Measurements from ENCODE around the gene PAPPA2.

The PAPPA2 gene

DNA sequence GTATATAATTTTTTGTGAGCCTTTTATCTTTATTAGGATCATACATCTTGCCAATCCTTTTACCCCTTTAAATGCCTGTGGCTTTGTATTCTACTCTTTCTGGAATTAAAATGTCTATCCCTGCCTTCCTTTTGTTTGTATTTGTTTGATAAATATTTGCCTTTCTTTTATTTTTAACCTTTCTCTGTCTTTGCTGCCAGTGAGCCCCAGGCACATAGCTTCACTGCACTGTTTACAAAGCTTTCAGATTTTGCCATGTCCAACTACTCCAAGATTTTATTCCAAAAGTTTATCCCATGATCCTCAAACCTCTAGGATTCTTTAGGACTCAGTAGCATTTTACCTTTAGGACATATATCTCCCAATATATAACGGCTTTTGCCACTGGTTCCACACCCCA, 281.2 kb downstream of the PAPPA2 start:
- no peaks in the 10 kb centered on the region for H3K36me3 ChIP-seq (ENCODE audit: control insufficient read depth in 2 of 2, insufficient read depth in 1 of 2, low read length in 2 of 2)
- CTCF ChIA-PET, result interaction anchor here (0.6 kb wide), 1 partner anchor 1804 kb away, joined by 3 read pairs; no protein-coding TSS in a partner anchor
- H3K9me3 ChIP-seq (ENCODE audit: control insufficient read depth, insufficient read depth, low read depth, low read length), result no peaks in the 10 kb centered on the region
- H3K4me1 ChIP-seq (ENCODE audit: control insufficient read depth, insufficient read depth, low read length), result no peaks in the 10 kb centered on the region
- TF ChIP-seq ZNF16 (tag by site-specific recombination; IDR thresholded peaks at IDR 0.05; ENCODE audit: low read depth) (no peak), ZNF660 (tag by site-specific recombination; IDR thresholded peaks at IDR 0.05) (no peak), ZNF658 (tag by site-specific recombination; IDR thresholded peaks at IDR 0.05) (no peak), ZNF138 (tag by site-specific recombination; IDR thresholded peaks at IDR 0.05; ENCODE audit: borderline replicate concordance) (no peak), SCRT1 (tag by site-specific recombination; IDR thresholded peaks at IDR 0.05; ENCODE audit: borderline replicate concordance) (no peak), ZBTB8A (tag by site-specific recombination; IDR thresholded peaks at IDR 0.05) (no peak), SALL2 (tag by site-specific recombination; IDR thresholded peaks at IDR 0.05; ENCODE audit: borderline replicate concordance) (no peak), ZNF10 (tag by site-specific recombination; IDR thresholded peaks at IDR 0.05) (no peak), ZNF350 (tag by site-specific recombination; IDR thresholded peaks at IDR 0.05) (no peak), ZNF174 (tag by site-specific recombination; IDR thresholded peaks at IDR 0.05) (no peak), OSR2 (tag by site-specific recombination; IDR thresholded peaks at IDR 0.05) (no peak), ZNF792 (tag by site-specific recombination; IDR thresholded peaks at IDR 0.05) (no peak), ZNF654 (tag by site-specific recombination; IDR thresholded peaks at IDR 0.05; ENCODE audit: low read depth) (no peak), ATF2 (tag by site-specific recombination; IDR thresholded peaks at IDR 0.05; ENCODE audit: low read depth) (no peak), SETDB1 (IDR thresholded peaks at IDR 0.05; ENCODE audit: insufficient read length, low read length) (no peak), MYNN (tag by site-specific recombination; IDR thresholded peaks at IDR 0.05; ENCODE audit: borderline replicate concordance) (no peak), ZIC2 (tag by site-specific recombination; IDR thresholded peaks at IDR 0.05) (no peak), SP3 (tag by site-specific recombination; IDR thresholded peaks at IDR 0.05) (no peak), ZNF266 (tag by site-specific recombination; IDR thresholded peaks at IDR 0.05; ENCODE audit: low read depth) (no peak)
- POLR2A ChIA-PET, result no interaction called here
- H3K27ac ChIP-seq (ENCODE audit: extremely low read depth, low read depth, low read length), result no peak overlapping the region
- no peak overlapping the region for H3K4me3 ChIP-seq (ENCODE audit: low read depth, low read length)

DNA sequence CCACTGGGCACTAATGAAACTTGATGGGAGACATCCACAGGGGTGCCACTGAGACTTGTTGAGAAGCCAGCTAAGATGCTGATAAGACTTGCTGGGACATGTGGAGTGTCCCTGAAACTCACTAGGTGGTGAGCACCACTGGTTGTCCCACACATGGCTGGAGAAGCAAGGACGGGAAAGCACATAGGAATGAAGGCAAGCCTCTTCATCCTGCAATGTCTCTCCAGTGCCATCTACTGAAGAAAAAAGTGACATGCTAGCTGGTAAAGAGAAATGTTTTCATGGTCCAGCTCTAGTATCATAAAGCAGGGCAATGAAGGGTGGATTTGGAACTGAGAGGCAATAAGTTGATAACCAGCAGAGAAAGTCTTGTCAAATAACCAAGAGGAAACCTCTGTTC, 283.0 kb downstream of the PAPPA2 start:
- Histone ChIP-seq H3K27ac (ENCODE audit: extremely low read depth, low read depth, low read length) (no peak overlapping the region), H3K9me3 (ENCODE audit: control insufficient read depth, insufficient read depth, low read depth, low read length) (no peaks in the 10 kb centered on the region), H3K4me3 (ENCODE audit: low read depth, low read length) (no peak overlapping the region), H3K36me3 (ENCODE audit: control insufficient read depth in 2 of 2, insufficient read depth in 1 of 2, low read length in 2 of 2) (no peaks in the 10 kb centered on the region), H3K4me1 (ENCODE audit: control insufficient read depth, insufficient read depth, low read length) (no peaks in the 10 kb centered on the region)
- CTCF ChIA-PET, result interaction anchor here (0.6 to 2.3 kb wide), 7 partner anchors 10 to 380 kb away, joined by 3 to 20 read pairs (median 4); no protein-coding TSS in a partner anchor
- TF ChIP-seq ZNF292 (tag by site-specific recombination; IDR thresholded peaks at IDR 0.05; ENCODE audit: borderline replicate concordance, low read depth), result no peak
- no peak for TF ChIP-seq ZBTB21 (tag by site-specific recombination; IDR thresholded peaks at IDR 0.05)
- TF ChIP-seq, protein P1, sequence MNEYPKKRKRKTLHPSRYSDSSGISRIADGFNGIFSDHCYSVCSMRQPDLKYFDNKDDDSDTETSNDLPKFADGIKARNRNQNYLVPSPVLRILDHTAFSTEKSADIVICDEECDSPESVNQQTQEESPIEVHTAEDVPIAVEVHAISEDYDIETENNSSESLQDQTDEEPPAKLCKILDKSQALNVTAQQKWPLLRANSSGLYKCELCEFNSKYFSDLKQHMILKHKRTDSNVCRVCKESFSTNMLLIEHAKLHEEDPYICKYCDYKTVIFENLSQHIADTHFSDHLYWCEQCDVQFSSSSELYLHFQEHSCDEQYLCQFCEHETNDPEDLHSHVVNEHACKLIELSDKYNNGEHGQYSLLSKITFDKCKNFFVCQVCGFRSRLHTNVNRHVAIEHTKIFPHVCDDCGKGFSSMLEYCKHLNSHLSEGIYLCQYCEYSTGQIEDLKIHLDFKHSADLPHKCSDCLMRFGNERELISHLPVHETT (tag by site-specific recombination; IDR thresholded peaks at IDR 0.05), result no peak
- TF ChIP-seq OVOL3 (tag by site-specific recombination; IDR thresholded peaks at IDR 0.05), result no peak
- no peak for TF ChIP-seq ZSCAN16 (tag by site-specific recombination; IDR thresholded peaks at IDR 0.05)
- no peak for TF ChIP-seq SP3 (tag by site-specific recombination; IDR thresholded peaks at IDR 0.05)
- TF ChIP-seq YY1 (tag by site-specific recombination; IDR thresholded peaks at IDR 0.05), result no peak
- TF ChIP-seq, protein P2, sequence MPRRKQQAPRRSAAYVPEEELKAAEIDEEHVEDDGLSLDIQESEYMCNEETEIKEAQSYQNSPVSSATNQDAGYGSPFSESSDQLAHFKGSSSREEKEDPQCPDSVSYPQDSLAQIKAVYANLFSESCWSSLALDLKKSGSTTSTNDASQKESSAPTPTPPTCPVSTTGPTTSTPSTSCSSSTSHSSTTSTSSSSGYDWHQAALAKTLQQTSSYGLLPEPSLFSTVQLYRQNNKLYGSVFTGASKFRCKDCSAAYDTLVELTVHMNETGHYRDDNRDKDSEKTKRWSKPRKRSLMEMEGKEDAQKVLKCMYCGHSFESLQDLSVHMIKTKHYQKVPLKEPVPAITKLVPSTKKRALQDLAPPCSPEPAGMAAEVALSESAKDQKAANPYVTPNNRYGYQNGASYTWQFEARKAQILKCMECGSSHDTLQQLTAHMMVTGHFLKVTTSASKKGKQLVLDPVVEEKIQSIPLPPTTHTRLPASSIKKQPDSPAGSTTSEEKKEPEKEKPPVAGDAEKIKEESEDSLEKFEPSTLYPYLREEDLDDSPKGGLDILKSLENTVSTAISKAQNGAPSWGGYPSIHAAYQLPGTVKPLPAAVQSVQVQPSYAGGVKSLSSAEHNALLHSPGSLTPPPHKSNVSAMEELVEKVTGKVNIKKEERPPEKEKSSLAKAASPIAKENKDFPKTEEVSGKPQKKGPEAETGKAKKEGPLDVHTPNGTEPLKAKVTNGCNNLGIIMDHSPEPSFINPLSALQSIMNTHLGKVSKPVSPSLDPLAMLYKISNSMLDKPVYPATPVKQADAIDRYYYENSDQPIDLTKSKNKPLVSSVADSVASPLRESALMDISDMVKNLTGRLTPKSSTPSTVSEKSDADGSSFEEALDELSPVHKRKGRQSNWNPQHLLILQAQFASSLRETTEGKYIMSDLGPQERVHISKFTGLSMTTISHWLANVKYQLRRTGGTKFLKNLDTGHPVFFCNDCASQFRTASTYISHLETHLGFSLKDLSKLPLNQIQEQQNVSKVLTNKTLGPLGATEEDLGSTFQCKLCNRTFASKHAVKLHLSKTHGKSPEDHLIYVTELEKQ (tag by site-specific recombination; IDR thresholded peaks at IDR 0.05; ENCODE audit: borderline replicate concordance), result no peak
- TF ChIP-seq ZIC2 (tag by site-specific recombination; IDR thresholded peaks at IDR 0.05), result peak; percentile 74
- 0 out of 2 replicates have a peak, but pooled peaks have one; percentile 10 for TF ChIP-seq ZNF654 (tag by site-specific recombination; IDR thresholded peaks at IDR 0.05; ENCODE audit: low read depth)
- POLR2A ChIA-PET, result no interaction called here
